WTC11 (cell line): ENCODE measurements around the gene CAMK2G. TPM values are rescaled to one million over a fixed set of nuclear protein-coding genes. Genes with fewer than 3 reads are reported as not detected.

Experiments
- ATAC-seq: fragments of 200-7000 bp; cut with Tn5 transposase; 2 replicates; pipeline ENCODE4 v1.10.0; 2021; ENCODE audit warnings: mild to moderate bottlenecking, moderate library complexity
- CTCF ChIA-PET: fragments of 300-600 bp; sonication (Branson Sonifier 250); formaldehyde crosslinking; loops from one replicate; lab custom pipeline; 2021; ENCODE audit warnings: antibody characterized with exemption; lab: Charles Lee
- POLR2A ChIA-PET: fragments of 350-600 bp; sonication (Branson Sonifier 250); formaldehyde crosslinking; loops from one replicate; lab custom pipeline; 2021; ENCODE audit warnings: antibody characterized with exemption; lab: Charles Lee
- DNase-seq: peaks from one replicate; pipeline ENCODE4 v3.0.0; 2021; ENCODE audit warnings: low spot score
- H3K27ac Mint-ChIP-seq: 2 replicates; pipeline ENCODE4 v1.8.0; 2021; ENCODE audit warnings: mixed read lengths
- H3K27me3 Mint-ChIP-seq: 2 replicates; pipeline ENCODE4 v1.8.0; 2021; ENCODE audit warnings: low read depth, mild to moderate bottlenecking, moderate library complexity, mixed read lengths
- H3K36me3 Mint-ChIP-seq: 2 replicates; pipeline ENCODE4 v1.8.0; 2021; ENCODE audit warnings: mixed read lengths
- H3K4me1 Mint-ChIP-seq: 2 replicates; pipeline ENCODE4 v1.8.0; 2022; ENCODE audit warnings: mixed read lengths
- H3K4me3 Mint-ChIP-seq: 2 replicates; pipeline ENCODE4 v1.8.0; 2021; ENCODE audit warnings: mild to moderate bottlenecking, moderate library complexity, mixed read lengths
- H3K9me3 Mint-ChIP-seq: 2 replicates; pipeline ENCODE4 v1.8.0; 2021; ENCODE audit warnings: mixed read lengths
- ARID4B ChIP-seq: sonication (generic); formaldehyde crosslinking; IDR thresholded peaks from 2 replicates; pipeline ENCODE4 v1.8.0; 2023; ENCODE audit warnings: missing genetic modification reagents, mild to moderate bottlenecking, borderline replicate concordance
- ATF3 ChIP-seq: sonication (generic); formaldehyde crosslinking; conservative IDR thresholded peaks from 2 replicates; pipeline ENCODE4 v1.8.1; 2022; ENCODE audit warnings: mild to moderate bottlenecking, missing genetic modification reagents
- CBFB ChIP-seq: sonication (generic); formaldehyde crosslinking; IDR thresholded peaks from 2 replicates; pipeline ENCODE4 v1.8.1; 2022; ENCODE audit warnings: mild to moderate bottlenecking, low read depth, missing genetic modification reagents
- CREB1 ChIP-seq: sonication (generic); formaldehyde crosslinking; IDR thresholded peaks from 2 replicates; pipeline ENCODE4 v1.8.0; 2023; ENCODE audit warnings: mild to moderate bottlenecking, missing genetic modification reagents
- CTCF ChIP-seq: fragments of 200-600 bp; IDR thresholded peaks from 2 replicates; pipeline ENCODE4 v1.8.0; 2022; ENCODE audit warnings: antibody characterized with exemption
- E2F1 ChIP-seq: sonication (generic); formaldehyde crosslinking; IDR thresholded peaks from 2 replicates; pipeline ENCODE4 v1.8.0; 2022; ENCODE audit warnings: mild to moderate bottlenecking, missing genetic modification reagents
- E2F4 ChIP-seq: sonication (generic); formaldehyde crosslinking; IDR thresholded peaks from 2 replicates; pipeline ENCODE4 v1.8.1; 2022; ENCODE audit warnings: low read depth, mild to moderate bottlenecking, moderate library complexity, missing genetic modification reagents, borderline replicate concordance
- ESRRA ChIP-seq: sonication (generic); formaldehyde crosslinking; IDR thresholded peaks from 2 replicates; pipeline ENCODE4 v1.8.1; 2022; ENCODE audit warnings: mild to moderate bottlenecking, missing genetic modification reagents, borderline replicate concordance
- FOXJ3 ChIP-seq: sonication (generic); formaldehyde crosslinking; IDR thresholded peaks from 2 replicates; pipeline ENCODE4 v1.9.0; 2021; ENCODE audit warnings: missing genetic modification reagents, mild to moderate bottlenecking, borderline replicate concordance
- GTF2I ChIP-seq: fragments of 250-450 bp; sonication (Bioruptor Pico); conservative IDR thresholded peaks from 2 replicates; pipeline ENCODE4 v1.4.0; 2021; ENCODE audit warnings: mild to moderate bottlenecking
- HMGA2 ChIP-seq: fragments of 250-450 bp; sonication (Bioruptor Pico); IDR thresholded peaks from 2 replicates; pipeline ENCODE4 v1.4.0; 2021; ENCODE audit warnings: mild to moderate bottlenecking, moderate library complexity
- JUN ChIP-seq: sonication (generic); formaldehyde crosslinking; IDR thresholded peaks from 2 replicates; pipeline ENCODE4 v1.8.0; 2023; ENCODE audit warnings: mild to moderate bottlenecking, missing genetic modification reagents
- SMAD3 ChIP-seq: sonication (generic); formaldehyde crosslinking; IDR thresholded peaks from 2 replicates; pipeline ENCODE4 v1.8.0; 2022; ENCODE audit warnings: missing genetic modification reagents, mild to moderate bottlenecking, borderline replicate concordance
- STAT6 ChIP-seq: sonication (generic); formaldehyde crosslinking; conservative IDR thresholded peaks from 2 replicates; pipeline ENCODE4 v1.8.1; 2023; ENCODE audit warnings: mild to moderate bottlenecking, low read depth, missing genetic modification reagents, moderate library complexity
- TEAD4 ChIP-seq: sonication (generic); formaldehyde crosslinking; IDR thresholded peaks from 2 replicates; pipeline ENCODE4 v1.8.0; 2022; ENCODE audit warnings: mild to moderate bottlenecking, missing genetic modification reagents
- TP53 ChIP-seq: sonication (generic); formaldehyde crosslinking; IDR thresholded peaks from 2 replicates; pipeline ENCODE4 v1.8.1; 2023; ENCODE audit warnings: mild to moderate bottlenecking, missing genetic modification reagents
- ZNF219 ChIP-seq: sonication (generic); formaldehyde crosslinking; IDR thresholded peaks from 2 replicates; pipeline ENCODE4 v1.8.0; 2023; ENCODE audit warnings: missing genetic modification reagents, mild to moderate bottlenecking, borderline replicate concordance
- ZNF263 ChIP-seq: sonication (generic); formaldehyde crosslinking; IDR thresholded peaks from 2 replicates; pipeline ENCODE4 v1.8.1; 2022; ENCODE audit warnings: low read depth, mild to moderate bottlenecking, moderate library complexity, missing genetic modification reagents
- ZNF512 ChIP-seq: sonication (generic); formaldehyde crosslinking; IDR thresholded peaks from 2 replicates; pipeline ENCODE4 v1.8.1; 2022; ENCODE audit warnings: missing genetic modification reagents, borderline replicate concordance
- ZSCAN18 ChIP-seq: fragments of 250-450 bp; sonication (Bioruptor Pico); IDR thresholded peaks from 2 replicates; pipeline ENCODE4 v2.1.2; 2022; ENCODE audit warnings: mild to moderate bottlenecking, moderate library complexity
- total RNA-seq: library from RNA; stranded (reverse); gene quantifications from 3 replicates; pipeline ENCODE4 v1.2.3, GENCODE V29; 2021

The CAMK2G gene
- total RNA-seq, 1 experiment from 2014 or later: 34.9 TPM

- TF ChIP-seq ZSCAN18 (CRISPR knock-in tag) (0 out of 2 replicates have a peak, but pooled peaks have one; percentile 64), CTCF (peak; percentile 79), FOXJ3 (CRISPR knock-in tag) (no peak)
- TF ChIP-seq, all 79 proteins: peak for 2
- H3K4me3 Mint-ChIP-seq: no peak overlapping the region
- no peaks in the 10 kb centered on the region for H3K36me3 Mint-ChIP-seq
- H3K9me3 Mint-ChIP-seq: no peaks in the 10 kb centered on the region
- H3K4me1 Mint-ChIP-seq: peaks cover 19% of the 10 kb centered on the region
- H3K27ac Mint-ChIP-seq: no peak overlapping the region
- CTCF ChIA-PET: interaction anchor here (0.6 to 9.1 kb wide), 36 partner anchors 9 to 218 kb away, joined by 3 to 155 read pairs (median 4); partner anchors contain the start of genes PLAU and VCL
- POLR2A ChIA-PET: interaction anchor here (1.6 kb wide), 1 partner anchor 55 kb away, joined by 7 read pairs; no protein-coding TSS in a partner anchor
- no peaks in the 10 kb centered on the region for H3K27me3 Mint-ChIP-seq
- DNase-seq (peak; percentile 78), ATAC-seq (peak; percentile 95)
Measured at GRCh38 chr10:73886085-73886529, 11.8 kb upstream of the CAMK2G start.

GRCh38 chr10:73884017-73884416 lies 9.7 kb upstream of the CAMK2G start:
- Mint-ChIP-seq H3K9me3 (no peaks in the 10 kb centered on the region), H3K27ac (no peak overlapping the region), H3K4me3 (no peak overlapping the region), H3K4me1 (peaks cover 24% of the 10 kb centered on the region), H3K27me3 (no peaks in the 10 kb centered on the region), H3K36me3 (no peaks in the 10 kb centered on the region)
- ChIA-PET CTCF (no interaction called here), POLR2A (no interaction called here)
- ATAC-seq (no peak), DNase-seq (no peak)
- TF ChIP-seq STAT6 (CRISPR knock-in tag) (no peak), E2F1 (no peak), ZNF263 (CRISPR knock-in tag) (no peak), HMGA2 (CRISPR knock-in tag) (no peak), GTF2I (no peak), CBFB (no peak), ARID4B (no peak), TEAD4 (CRISPR knock-in tag) (no peak), E2F4 (CRISPR knock-in tag) (no peak), ATF3 (CRISPR knock-in tag) (no peak), ZNF219 (CRISPR knock-in tag) (no peak), ZNF512 (no peak), TP53 (no peak), JUN (CRISPR knock-in tag) (no peak), CREB1 (CRISPR knock-in tag) (no peak), SMAD3 (CRISPR knock-in tag) (no peak), ESRRA (CRISPR knock-in tag) (no peak)
